Measurements from ENCODE around the gene USP36. TPM values are rescaled to one million over a fixed set of nuclear protein-coding genes. Genes with fewer than 3 reads are reported as not detected.

USP36 gene
- total RNA-seq, 1 experiment from 2014 or later, result 22.2 TPM

DNA sequence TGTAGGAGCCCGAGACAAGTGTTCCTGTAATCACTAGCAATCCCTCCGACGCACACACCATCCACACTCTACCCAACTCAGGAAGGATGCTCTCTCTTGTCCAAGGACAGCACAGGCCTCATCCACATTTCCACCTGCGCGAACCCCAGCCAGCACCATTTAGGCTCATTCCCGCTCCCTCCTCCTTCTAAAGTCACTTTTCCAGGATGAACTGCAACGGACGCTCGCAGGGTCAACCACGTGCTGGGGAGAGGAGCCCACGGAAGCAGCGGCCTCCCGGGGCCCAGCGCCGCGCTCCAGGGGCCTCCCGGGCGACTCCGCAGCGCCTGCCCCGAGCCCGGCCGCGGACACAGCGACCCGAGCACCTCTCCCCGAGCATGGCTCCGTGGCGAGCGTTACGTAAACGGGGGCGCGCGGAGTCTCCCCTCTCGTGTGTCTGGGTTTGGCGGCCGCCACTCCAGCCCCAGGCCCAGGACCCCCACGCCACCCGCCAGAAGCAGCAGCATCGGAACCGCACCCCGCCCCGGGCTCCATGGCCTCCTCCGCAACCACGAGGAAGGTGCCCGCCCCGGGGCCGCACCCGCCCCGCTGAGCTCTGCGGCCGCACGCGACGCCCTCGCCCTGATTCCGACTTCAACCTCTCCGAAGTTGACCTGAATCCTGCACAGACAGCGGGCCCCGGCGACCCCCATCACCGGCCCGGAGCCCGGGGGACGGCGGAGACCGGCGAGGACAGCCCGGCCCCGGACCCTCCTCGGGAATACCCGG, 668 bp downstream of the USP36 start:
- DNase-seq (ENCODE audit: low read depth), result peak; percentile 22

DNA sequence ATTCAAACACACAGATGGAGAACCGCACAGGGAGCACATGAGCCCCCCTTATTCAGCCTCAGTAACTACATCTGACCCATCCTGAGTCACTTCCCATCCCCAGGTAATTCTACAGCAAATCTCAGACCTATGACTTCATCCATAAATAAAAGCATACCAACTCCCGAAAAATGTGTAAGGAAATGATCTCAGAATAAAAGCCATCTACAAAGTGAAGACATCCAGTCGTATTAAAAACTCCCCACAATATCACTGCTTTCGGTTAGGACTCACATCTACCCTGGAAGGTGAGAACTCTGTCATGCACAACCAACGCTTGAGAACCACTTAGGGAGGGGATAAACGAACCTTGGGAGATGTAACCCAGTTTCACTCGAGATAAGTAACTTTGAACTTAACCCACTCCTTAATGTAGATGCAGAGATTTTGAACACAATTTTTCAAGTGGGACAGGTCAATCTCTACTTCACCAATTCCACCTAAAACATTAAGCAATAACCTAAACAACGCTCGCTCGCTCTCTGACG, 1.3 kb downstream of the USP36 start:
- DNase-seq (ENCODE audit: low read depth), result peak; percentile 77

DNA sequence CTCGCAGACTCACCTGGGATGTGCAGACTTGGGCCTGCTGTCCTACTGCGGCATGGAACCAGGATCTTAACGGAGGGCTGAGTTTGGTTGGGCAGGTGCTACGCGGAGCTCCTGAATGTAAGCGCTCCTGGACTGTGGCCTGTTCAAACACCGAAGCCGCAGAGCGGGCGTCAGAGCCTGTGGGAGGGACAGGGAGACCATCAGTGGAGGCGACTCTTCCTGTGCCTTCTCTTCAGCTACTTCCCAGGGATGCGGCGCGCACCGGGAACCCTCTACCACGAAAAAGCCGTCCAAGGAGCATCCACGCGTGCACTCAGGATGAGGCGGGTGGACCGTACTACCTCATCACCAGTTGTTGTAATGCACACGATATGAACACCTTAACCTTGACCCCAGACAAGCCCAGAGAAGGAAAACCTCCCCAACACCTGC, 2.0 kb downstream of the USP36 start:
- DNase-seq (ENCODE audit: low read depth), result no peak

DNA sequence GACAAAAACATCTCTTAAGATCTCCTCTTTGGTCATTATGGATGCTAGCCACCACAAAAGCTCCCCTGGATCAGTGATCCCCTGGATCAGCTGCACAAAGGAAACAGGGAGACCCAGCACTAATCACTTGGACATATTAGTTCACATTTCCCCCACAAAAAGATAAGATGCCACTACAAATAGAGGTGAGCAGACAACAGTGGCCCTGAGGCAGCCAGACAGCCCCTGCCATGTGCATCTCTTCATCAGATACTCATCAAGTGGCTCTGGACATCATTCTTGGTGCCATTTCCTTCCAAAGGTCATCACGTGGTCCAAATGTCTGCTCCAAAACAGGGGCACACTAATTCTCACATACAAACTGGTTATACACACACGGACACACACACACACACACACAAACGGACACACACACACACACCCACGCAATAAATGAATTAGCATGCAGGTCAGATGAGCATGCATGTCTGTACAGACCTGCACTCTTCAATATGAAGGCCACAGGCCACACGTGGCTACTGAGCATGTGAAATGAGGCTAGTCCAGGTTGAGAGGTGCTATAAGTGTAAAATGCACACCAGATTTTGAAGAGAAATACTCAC, 4.1 kb downstream of the USP36 start:
- no peak for DNase-seq (ENCODE audit: low read depth)

DNA sequence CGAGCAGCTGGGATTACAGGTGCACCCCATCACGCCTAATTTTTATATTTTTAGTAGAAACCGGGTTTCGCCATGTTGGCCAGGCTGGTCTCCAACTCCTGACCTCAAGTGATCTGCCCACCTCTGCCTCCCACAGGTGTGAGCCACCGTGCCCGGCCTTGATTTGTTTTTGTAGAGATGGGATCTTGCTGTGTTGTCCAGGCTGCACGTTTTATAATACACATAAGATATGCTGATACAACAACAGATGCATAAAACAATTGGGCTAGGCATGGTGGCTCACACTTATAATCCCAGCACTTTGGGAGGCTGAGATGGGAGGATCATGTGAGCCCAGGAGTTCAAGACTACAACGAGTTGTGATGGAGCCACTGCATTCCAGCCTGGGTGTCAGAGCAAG, 6.0 kb downstream of the USP36 start:
- DNase-seq (ENCODE audit: low read depth), result no peak

DNA sequence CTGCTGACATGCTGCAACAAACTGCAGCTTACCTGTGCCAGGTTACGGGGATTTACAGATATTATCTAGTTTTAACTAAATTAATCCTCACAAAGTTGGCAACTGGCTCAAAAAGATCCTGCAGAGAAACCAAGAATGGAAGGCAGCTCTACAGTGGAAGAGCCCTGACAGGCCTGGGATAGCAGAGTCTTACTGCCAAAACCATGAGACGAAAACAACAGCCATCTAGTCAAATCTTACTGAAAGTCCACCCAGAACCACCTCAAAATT, 8.1 kb downstream of the USP36 start:
- no peak for DNase-seq (ENCODE audit: low read depth)

DNA sequence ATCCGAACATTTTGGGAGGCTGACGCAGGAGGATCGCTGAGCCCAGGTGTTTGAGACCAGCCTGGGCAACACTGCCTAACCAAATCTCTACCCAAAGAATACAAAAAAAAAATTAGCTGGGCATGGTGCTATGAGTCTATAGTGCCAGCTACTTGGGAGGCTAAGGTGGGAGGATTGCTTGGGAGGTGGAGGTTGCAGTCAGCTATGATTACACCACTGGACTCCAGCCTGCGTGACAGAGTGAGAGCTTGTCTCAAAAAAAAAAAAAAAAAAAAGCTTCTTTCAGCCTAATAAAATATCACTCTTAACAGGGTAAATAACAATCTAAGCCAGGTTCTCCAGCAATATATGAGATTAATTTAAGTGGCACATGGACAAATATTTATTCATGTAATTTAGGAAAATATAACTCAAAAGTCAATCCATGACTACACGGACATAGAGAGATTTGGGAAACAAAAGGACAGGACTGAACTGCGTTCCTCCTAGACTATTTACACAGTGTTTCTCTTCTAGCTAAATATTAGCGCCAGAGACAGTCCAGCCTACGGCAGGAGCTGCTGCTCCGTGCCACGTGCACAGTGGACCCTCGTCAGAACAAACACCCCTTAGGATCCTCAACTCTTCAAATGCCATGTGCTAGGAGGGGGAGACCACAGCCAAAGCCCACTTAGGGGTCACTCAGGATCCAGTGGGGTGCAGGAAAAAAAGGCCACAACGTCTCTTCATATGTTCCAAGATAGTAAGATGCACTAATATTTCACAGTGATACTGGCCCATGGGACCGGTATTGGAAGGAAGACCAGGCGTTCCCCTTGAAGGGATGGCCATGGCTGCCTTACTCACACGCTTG, 8.7 kb downstream of the USP36 start:
- no peak for DNase-seq (ENCODE audit: low read depth)

DNA sequence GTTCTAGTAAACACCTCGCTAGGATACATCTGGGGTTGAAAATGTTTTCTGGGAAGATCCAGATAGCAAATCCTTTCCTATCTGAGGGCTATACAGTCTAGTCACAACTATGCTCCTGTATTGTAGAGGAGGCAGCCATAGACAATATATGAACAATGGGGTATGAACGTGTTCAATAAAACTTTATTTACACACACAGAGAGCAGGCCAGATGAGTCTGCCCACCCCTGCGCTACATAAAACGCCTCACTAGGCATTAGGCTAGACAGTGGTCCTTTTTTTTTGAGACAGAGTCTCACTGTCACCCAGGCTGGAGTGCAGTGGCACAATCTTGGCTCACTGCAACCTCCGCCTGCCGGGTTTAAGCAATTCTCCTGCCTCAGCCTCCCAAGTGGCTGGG, 11.1 kb downstream of the USP36 start:
- DNase-seq (ENCODE audit: low read depth), result no peak

DNA sequence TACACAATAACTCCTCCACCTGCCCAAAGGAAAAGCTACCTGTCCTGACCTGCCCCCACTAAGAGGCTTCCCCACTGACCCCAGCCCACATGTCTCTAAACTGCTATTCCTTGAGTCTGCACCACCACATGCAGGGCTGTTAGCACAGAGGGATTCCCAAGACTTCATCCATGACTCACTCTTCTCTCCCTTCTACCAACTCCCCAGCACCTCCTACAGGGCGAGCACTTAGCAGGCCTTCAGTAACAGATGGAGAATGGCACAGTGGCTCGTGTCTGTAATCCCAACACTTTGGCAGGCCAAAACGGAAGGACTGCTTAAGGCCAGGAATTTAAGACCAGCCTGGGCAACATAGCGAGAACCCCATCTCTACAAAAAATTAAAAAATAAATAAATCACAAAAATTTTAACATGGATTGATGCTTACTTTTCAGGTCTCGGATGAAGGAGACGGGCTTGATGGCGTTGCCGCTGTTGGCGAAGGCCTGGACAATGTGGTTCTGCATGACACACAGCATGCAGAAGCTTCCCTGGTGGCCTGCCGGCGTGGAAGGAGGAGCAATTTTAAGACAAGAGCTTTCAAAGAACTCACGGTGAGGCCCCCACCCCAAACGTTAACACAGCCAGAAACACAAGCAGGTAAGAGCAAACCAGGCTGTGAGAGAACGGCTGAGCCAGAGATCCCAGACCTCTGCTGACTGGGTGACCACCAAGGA, 12.0 kb downstream of the USP36 start:
- DNase-seq (ENCODE audit: low read depth), result peak; percentile 60

DNA sequence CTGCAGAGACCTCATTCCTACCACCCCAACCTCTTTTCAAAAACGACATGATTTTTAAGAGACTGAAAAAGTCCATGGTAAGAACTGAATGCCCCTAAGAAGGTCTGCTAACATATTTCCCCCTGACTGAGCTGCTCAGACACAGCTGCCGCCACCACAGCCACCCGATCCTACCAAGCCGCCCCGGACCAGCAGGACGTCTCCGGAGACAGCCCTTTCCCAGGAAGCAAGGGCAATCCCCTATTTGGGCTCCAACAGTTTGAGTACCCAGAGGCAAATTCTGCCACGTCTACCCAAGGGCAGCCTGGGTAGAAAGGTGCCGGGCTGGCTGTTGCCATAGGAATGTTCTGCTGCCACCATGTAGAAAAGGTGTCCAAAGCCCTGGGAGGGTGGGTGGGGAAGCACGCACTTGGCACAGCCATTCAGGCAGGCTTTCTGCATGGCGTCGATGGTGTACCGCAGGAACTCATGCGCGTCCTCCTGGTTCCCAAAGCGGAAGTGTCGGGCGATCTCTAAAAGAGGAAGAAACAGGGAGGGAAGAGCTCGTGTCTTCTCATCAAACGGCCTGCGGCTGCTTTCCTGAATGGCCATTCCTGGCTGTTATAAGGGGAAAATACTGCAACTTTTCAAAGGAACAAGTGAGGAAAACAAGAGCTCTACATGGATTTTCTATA, 13.6 kb downstream of the USP36 start:
- no peak for DNase-seq (ENCODE audit: low read depth)

DNA sequence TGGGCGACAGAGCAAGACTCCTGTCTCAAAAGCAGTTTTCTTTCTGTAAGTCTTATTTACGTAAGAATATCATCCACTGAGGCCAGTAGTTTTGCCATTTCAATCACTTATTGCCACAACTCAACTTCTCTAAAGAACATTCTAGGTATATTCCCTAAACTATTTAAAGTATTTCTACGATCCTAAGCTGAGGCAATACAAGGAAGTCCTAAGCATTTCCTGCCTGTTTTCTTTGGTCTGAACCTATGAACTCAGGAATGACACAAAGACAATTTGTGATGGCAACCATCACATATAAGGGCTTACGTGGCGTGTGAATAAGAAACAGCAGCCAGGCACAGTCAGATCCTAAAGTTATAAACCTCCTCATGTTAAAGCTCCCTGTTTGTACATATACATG, 14.2 kb downstream of the USP36 start:
- DNase-seq (ENCODE audit: low read depth), result no peak

DNA sequence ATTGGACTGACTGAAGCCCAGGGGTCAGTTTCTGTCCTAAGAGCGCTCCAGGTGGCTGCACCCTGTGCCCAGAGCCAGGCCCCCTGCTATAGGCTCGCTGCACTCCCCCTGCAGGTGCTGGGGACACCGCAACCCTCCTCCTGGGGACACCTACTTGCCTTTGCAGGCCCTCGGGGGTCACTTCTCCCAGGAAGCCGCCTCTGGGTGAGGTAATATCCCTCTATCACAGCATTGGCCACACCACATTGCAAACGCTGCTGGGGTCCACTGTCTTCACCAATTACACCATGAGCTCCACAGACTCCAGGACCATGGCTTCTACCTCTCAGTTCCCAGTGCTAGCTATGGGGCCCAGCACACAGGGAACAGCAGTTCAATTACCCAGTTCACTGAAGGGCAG, 14.9 kb downstream of the USP36 start:
- DNase-seq (ENCODE audit: low read depth), result no peak

DNA sequence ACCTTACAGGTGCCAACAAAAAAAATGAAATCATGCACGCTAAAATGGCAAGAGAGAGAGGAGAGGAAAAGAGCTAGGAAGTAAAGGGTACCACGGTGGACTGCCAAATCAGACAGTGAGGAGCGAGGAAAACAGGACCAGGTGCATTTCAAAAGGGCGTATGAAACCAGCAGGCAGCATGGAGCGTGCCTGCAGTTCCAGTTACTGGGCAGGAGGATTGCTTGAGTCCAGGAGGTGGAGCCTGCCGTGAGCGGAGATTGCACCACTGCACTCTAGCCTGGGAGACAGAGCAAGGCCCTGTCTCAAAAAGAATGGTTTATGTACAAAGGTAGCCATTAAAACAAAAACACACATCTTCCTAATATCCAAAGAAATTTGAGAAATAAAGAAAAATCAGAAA, 16.4 kb downstream of the USP36 start:
- DNase-seq (ENCODE audit: low read depth), result no peak

DNA sequence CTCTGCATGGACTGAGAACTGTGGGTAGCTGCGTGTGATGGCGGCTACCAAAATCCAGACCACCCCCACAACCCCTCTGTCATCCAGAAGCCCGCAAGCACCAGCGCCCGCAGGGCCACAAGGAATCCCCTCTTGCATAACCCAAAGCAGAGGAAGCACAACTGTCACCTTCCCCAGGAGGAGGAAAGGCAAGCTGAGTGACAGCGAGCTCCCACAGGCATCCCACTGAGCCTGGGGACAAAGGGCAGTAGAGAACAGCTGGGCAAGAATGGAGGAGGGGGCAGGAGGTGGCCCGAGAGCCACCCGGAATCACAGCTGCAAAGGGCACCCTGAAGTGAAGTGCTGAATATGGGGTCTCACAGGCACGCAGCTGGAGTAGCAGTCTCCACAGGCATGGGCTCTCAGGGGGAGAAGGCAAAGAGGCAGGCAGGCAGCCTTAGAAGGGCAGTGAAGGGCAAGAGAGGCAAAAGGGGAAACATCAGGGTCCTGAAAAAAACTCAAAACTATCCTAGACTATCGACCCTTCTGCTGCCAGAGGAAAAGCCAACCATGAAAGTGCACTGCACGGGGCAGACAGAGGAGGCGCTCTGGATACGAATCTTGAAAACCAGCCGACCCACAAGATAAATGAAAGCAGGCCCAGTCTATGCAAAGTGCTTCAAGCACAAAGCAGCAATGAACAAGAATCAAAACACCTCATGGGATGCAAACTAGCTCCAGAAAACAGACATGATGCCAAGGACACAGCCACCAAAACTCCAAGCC, 17.1 kb downstream of the USP36 start:
- DNase-seq (ENCODE audit: low read depth), result no peak

DNA sequence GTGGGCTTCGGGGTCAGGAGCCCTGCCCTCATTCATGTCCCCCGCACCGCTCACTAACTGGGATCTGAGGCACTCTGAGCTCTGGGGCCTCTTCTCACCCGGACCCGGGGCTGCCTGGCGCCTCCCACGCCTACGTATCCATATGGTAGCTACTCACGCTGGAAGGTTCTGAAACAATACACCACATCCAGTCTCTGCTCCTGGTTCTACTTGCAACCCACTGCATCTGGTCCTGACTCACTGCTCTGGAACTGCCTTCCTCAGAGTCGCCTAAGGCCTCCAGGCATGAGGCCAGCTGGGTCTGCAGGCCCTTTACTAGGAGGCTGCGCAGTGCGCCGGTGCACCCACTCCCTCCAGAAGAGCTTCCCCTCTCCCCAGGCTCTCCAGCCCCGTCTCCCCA, 18.1 kb downstream of the USP36 start:
- DNase-seq (ENCODE audit: low read depth), result no peak

DNA sequence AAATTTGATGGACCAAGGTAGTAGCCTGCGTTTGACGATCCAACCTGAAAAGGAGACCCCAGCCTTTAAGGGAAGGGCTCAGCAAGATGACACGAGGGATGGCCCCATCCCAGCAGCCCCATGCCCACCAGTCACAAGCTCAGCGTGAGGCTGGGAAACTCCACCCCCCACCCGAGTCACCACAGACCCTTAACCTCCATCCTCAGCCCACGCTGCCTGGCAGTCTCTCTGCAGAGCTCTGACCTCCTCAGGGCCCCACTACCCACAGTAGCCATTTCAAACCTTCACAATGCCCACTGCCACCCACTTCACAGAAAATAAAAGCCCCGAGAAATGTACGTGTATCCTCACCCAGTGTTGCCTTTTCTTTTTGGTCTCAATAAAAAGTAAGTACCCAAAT, 18.7 kb downstream of the USP36 start:
- DNase-seq (ENCODE audit: low read depth), result no peak

DNA sequence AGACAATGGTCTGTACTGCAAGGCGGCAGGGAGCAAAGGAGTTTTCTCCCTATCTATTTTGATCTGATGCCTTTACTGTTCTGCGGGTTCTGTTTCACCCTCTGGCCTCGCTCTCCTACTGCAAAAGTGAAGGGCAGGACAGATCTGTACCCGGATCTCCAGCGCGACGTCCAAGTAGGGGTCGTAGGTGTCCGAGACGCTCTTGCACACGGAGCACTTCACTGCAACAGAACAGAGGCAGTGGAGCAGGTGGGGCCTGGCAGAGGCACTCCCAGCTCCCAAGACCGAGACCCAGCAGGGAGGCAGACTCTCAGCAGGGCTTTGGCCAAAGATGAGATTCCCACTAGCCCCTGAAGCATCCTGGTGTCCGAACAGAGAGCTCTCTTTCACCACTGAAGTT, 19.8 kb downstream of the USP36 start:
- no peak for DNase-seq (ENCODE audit: low read depth)

DNA sequence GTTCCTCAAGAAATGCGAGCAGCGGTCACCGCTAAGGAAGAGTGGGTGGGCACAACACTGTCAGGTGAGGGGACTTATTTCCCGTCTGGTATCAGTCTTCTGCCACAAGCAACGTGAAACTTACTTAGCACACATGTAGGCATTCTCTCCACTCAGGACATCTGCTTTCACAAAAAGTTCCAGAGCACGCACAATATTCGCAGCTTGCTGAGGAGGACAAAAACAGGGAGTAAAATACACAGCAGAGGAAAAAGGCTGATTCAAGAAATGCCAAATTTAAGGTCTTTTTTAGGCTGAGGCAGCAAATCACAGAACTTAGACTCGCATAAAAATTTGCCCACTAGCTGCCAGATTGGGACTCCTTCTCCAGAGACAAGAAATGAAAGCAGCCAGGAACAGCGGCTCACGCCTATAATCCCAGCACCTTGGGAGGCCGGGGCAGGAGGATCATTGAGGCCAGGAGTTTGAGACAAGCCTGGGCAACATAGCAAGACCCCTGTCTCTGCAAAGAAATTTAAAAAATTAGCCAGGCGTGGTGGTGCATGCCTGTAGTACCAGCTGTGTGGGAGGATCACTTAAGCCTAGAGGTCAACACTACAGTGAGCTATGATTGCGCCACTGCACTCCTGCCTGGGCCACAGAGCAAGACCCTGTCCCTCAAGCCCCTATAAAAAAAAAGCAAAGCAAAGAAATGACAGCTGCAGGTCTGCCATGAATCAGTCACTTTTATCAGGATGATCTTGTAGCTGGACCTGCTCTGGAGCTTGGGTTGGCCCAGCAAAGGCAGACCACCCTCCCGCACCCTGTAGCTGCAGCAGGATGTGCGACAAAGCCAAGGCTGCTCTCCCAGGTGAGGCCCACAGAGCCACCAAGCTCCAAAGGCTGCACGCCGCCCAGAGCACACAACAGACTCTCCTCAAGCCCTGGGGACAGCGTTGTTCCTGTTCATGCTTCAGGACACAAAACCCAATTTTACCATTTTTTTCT, 20.5 kb downstream of the USP36 start:
- no peak for DNase-seq (ENCODE audit: low read depth)

DNA sequence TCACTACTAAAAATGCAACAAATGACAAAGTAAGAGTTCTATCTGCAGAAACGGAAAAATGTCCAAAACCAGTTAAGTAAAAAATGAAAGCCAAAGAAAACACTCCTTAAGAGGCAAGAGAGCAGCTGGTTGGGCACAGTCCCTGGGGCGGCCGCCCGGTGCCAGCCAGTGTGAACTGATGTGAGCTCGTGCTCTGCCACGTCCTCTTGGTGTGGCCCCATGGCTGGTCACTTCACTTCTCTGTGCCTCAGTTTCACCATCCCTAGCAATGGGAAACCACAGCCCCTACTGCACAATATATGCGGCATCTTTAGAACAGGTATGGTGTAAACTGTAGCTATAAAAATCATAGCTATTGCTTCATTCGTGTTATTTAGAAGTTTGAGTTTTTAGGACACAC, 21.2 kb downstream of the USP36 start:
- no peak for DNase-seq (ENCODE audit: low read depth)
